AG04450 (cell line): ENCODE measurements around the gene VKORC1. TPM values are rescaled to one million over a fixed set of nuclear protein-coding genes. Genes with fewer than 3 reads are reported as not detected.

Experiments
- CTCF ChIA-PET: fragments of 300-600, 350-600 bp; formaldehyde crosslinking; extraction: SDS; loops from one replicate; lab custom pipeline; 2022; ENCODE audit warnings: antibody characterized with exemption, inconsistent platforms; lab: Charles Lee
- POLR2A ChIA-PET: fragments of 350-600 bp; formaldehyde crosslinking; extraction: SDS; loops from one replicate; lab custom pipeline; 2021; ENCODE audit warnings: antibody characterized with exemption, inconsistent platforms; lab: Yijun Ruan, JAX
- DNase-seq: peaks from one replicate; pipeline ENCODE4 v3.0.0-alpha.2; 2011; ENCODE audit warnings: low read depth, low spot score
- H3K27ac ChIP-seq: one replicate; pipeline ENCODE4 v1.5.1; 2012; ENCODE audit warnings: low read depth, low read length, control low read depth
- H3K27me3 ChIP-seq: one replicate; pipeline ENCODE4 v1.6.0; 2012; ENCODE audit warnings: low read length; ENCODE audit not compliant: control insufficient read depth, insufficient read depth
- H3K4me3 ChIP-seq: 2 replicates; pipeline ENCODE4 v1.5.1; 2011; ENCODE audit warnings: mild to moderate bottlenecking, low read depth, low read length, control low read depth
- H3K9me3 ChIP-seq: 2 replicates; pipeline ENCODE4 v1.5.1; 2012; ENCODE audit warnings: low read length; ENCODE audit not compliant: control insufficient read depth, insufficient read depth
- CTCF ChIP-seq: IDR thresholded peaks from 2 replicates; pipeline ENCODE4 v1.5.1; 2011; ENCODE audit warnings: low read depth, low read length, control low read depth, inconsistent platforms
- polyA plus RNA-seq: library from polyadenylated mRNA; depleted of rRNA; stranded (reverse); fragments of >200 nt; gene quantifications from 2 replicates; pipeline ENCODE4 v1.2.3, GENCODE V29; 2011

The VKORC1 gene
- polyA plus RNA-seq, 1 experiment: 210 TPM

GRCh38 chr16:31132303-31132979, 37.8 kb upstream of the VKORC1 start:
- H3K4me3 ChIP-seq: no peak overlapping the region
- DNase-seq: no peak
- ChIA-PET CTCF (interaction anchor here (1.8 kb wide), 1 partner anchor 10 kb away, joined by 13 read pairs; no protein-coding TSS in a partner anchor), POLR2A (interaction anchor here (1.3 to 1.7 kb wide), 2 partner anchors 10 to 15 kb away, joined by 3 read pairs; partner anchors contain the start of gene KAT8)
- peaks cover 2% of the 10 kb centered on the region for H3K27me3 ChIP-seq
- no peak for TF ChIP-seq CTCF
- no peak overlapping the region for H3K27ac ChIP-seq
- no peaks in the 10 kb centered on the region for H3K9me3 ChIP-seq

GRCh38 chr16:31131841-31132271, 37.3 kb upstream of the VKORC1 start:
- H3K4me3 ChIP-seq: no peak overlapping the region
- ChIA-PET CTCF (no interaction called here), POLR2A (interaction anchor here (1.3 to 1.7 kb wide), 2 partner anchors 10 to 15 kb away, joined by 3 read pairs; partner anchors contain the start of gene KAT8)
- peaks cover 2% of the 10 kb centered on the region for H3K27me3 ChIP-seq
- H3K27ac ChIP-seq: no peak overlapping the region
- H3K9me3 ChIP-seq: no peaks in the 10 kb centered on the region
- no peak for DNase-seq
- no peak for TF ChIP-seq CTCF

GRCh38 chr16:31131416-31131815, 36.8 kb upstream of the VKORC1 start:
- CTCF ChIA-PET: no interaction called here
- Histone ChIP-seq H3K9me3 (no peaks in the 10 kb centered on the region), H3K27ac (no peak overlapping the region), H3K27me3 (peaks cover 2% of the 10 kb centered on the region), H3K4me3 (no peak overlapping the region)
- TF ChIP-seq CTCF: no peak
- POLR2A ChIA-PET: interaction anchor here (1.3 to 1.7 kb wide), 2 partner anchors 11 to 14 kb away, joined by 3 read pairs; partner anchors contain the start of gene KAT8
- no peak for DNase-seq

GRCh38 chr16:31130899-31131298, 36.3 kb upstream of the VKORC1 start:
- Histone ChIP-seq H3K27me3 (peaks cover 2% of the 10 kb centered on the region), H3K4me3 (no peak overlapping the region), H3K27ac (no peak overlapping the region), H3K9me3 (no peaks in the 10 kb centered on the region)
- TF ChIP-seq CTCF: no peak
- ChIA-PET POLR2A (no interaction called here), CTCF (interaction anchor here (1.3 kb wide), 1 partner anchor 12 kb away, joined by 4 read pairs; no protein-coding TSS in a partner anchor)
- DNase-seq: no peak

- DNase-seq: no peak
- CTCF ChIA-PET: interaction anchor here (1.3 kb wide), 1 partner anchor 12 kb away, joined by 4 read pairs; no protein-coding TSS in a partner anchor
Observed at GRCh38 chr16:31130336-31130891, 35.8 kb upstream of the VKORC1 start.

More at GRCh38 chr16:31130336-31130891, 35.8 kb upstream of the VKORC1 start:
- H3K27ac ChIP-seq: no peak overlapping the region
- no peak overlapping the region for H3K4me3 ChIP-seq
- no peak for TF ChIP-seq CTCF
- H3K27me3 ChIP-seq: peaks cover 2% of the 10 kb centered on the region
- POLR2A ChIA-PET: no interaction called here
- no peaks in the 10 kb centered on the region for H3K9me3 ChIP-seq
